Measurements from ENCODE around the gene ASNSD1. TPM values are rescaled to one million over a fixed set of nuclear protein-coding genes. Genes with fewer than 3 reads are reported as not detected.

ASNSD1 gene
- total and polyA plus RNA-seq, 2 of the 13 experiments (the other 11 are each of a cell fraction or from before 2014, with no cell fraction given) = 35.1 to 96.6 TPM

GRCh38 chr2:189613077-189613636 lies 48.1 kb upstream of the ASNSD1 start (continued):
- TF ChIP-seq PAXIP1 (CRISPR knock-in tag; conservative IDR thresholded peaks at IDR 0.05) = no peak
- TF ChIP-seq TEAD3 (CRISPR knock-in tag; optimal IDR thresholded peaks at IDR 0.05; ENCODE audit: borderline replicate concordance) = peak; percentile 91
- TF ChIP-seq ZNF235 (CRISPR knock-in tag; IDR thresholded peaks at IDR 0.05; ENCODE audit: borderline replicate concordance) = no peak
- TF ChIP-seq RBM39 (IDR thresholded peaks at IDR 0.05; ENCODE audit: low read depth, low read length, poor library complexity, severe bottlenecking) = no peak
- peak; percentile 54; the same call in 1 of the 2 replicates for TF ChIP-seq ATF1 (CRISPR knock-in tag; IDR thresholded peaks at IDR 0.05)
- 0 out of 2 replicates have a peak, but pooled peaks have one; percentile 48 for TF ChIP-seq RXRB (CRISPR knock-in tag; IDR thresholded peaks at IDR 0.05; ENCODE audit: borderline replicate concordance)
- no peak for TF ChIP-seq ZNF414 (CRISPR knock-in tag; IDR thresholded peaks at IDR 0.05)
- TF ChIP-seq SUZ12 (IDR thresholded peaks at IDR 0.05; ENCODE audit: low read depth, low read length) = no peak
- TF ChIP-seq HOMEZ (CRISPR knock-in tag; IDR thresholded peaks at IDR 0.05; ENCODE audit: low read depth) = peak; percentile 75; the same call in 1 of the 2 replicates
- TF ChIP-seq DNMT1 (CRISPR knock-in tag; IDR thresholded peaks at IDR 0.05) = no peak
- TF ChIP-seq CBX5 (CRISPR knock-in tag; IDR thresholded peaks at IDR 0.05; ENCODE audit: borderline replicate concordance) = no peak
- TF ChIP-seq FOXP1 (IDR thresholded peaks at IDR 0.05) = no peak
- TF ChIP-seq FOXP1 (CRISPR knock-in tag; IDR thresholded peaks at IDR 0.05) = peak; percentile 25; the same call in 1 of the 2 replicates
- TF ChIP-seq MTA1 (CRISPR knock-in tag; IDR thresholded peaks at IDR 0.05; ENCODE audit: borderline replicate concordance) = no peak
- no peak for TF ChIP-seq ZNF605 (CRISPR knock-in tag; IDR thresholded peaks at IDR 0.05)
- no peak for TF ChIP-seq KLF15 (CRISPR knock-in tag; IDR thresholded peaks at IDR 0.05; ENCODE audit: borderline replicate concordance)
- TF ChIP-seq NFE2 (CRISPR knock-in tag; IDR thresholded peaks at IDR 0.05) = 0 out of 2 replicates have a peak, but pooled peaks have one; percentile 20
- TF ChIP-seq ZNF276 (CRISPR knock-in tag; IDR thresholded peaks at IDR 0.05; ENCODE audit: low read depth) = no peak
- 0 out of 2 replicates have a peak, but pooled peaks have one; percentile 29 for TF ChIP-seq ZBTB20 (CRISPR knock-in tag; IDR thresholded peaks at IDR 0.05; ENCODE audit: borderline replicate concordance, low read depth)
- no peak for TF ChIP-seq NCOR1 (IDR thresholded peaks at IDR 0.05; ENCODE audit: borderline replicate concordance, low read length)
- no peak for TF ChIP-seq CCAR2 (optimal IDR thresholded peaks at IDR 0.05; ENCODE audit: low read depth, low read length)
- TF ChIP-seq HDAC2 (CRISPR knock-in tag; IDR thresholded peaks at IDR 0.05) = peak; percentile 50
- TF ChIP-seq NFYC (CRISPR knock-in tag; IDR thresholded peaks at IDR 0.05) = no peak
- no peak for TF ChIP-seq JUNB (CRISPR knock-in tag; IDR thresholded peaks at IDR 0.05; ENCODE audit: borderline replicate concordance)
- TF ChIP-seq ZNF446 (CRISPR knock-in tag; IDR thresholded peaks at IDR 0.05) = no peak

Data from HepG2 (cell line).